WTC11 (cell line): ENCODE data around the gene GALNT2. TPM values are rescaled to one million over a fixed set of nuclear protein-coding genes. Genes with fewer than 3 reads are reported as not detected.

ENCODE experiments used
- ATAC-seq: fragments of 200-7000 bp; cut with Tn5 transposase; 2 replicates; pipeline ENCODE4 v1.10.0; 2021; ENCODE audit warnings: mild to moderate bottlenecking, moderate library complexity
- CTCF ChIA-PET: fragments of 300-600 bp; sonication (Branson Sonifier 250); formaldehyde crosslinking; loops from one replicate; lab custom pipeline; 2021; ENCODE audit warnings: antibody characterized with exemption; lab: Charles Lee
- POLR2A ChIA-PET: fragments of 350-600 bp; sonication (Branson Sonifier 250); formaldehyde crosslinking; loops from one replicate; lab custom pipeline; 2021; ENCODE audit warnings: antibody characterized with exemption; lab: Charles Lee
- DNase-seq: peaks from one replicate; pipeline ENCODE4 v3.0.0; 2021; ENCODE audit warnings: low spot score
- H3K27ac Mint-ChIP-seq: 2 replicates; pipeline ENCODE4 v1.8.0; 2021; ENCODE audit warnings: mixed read lengths
- H3K27me3 Mint-ChIP-seq: 2 replicates; pipeline ENCODE4 v1.8.0; 2021; ENCODE audit warnings: low read depth, mild to moderate bottlenecking, moderate library complexity, mixed read lengths
- H3K36me3 Mint-ChIP-seq: 2 replicates; pipeline ENCODE4 v1.8.0; 2021; ENCODE audit warnings: mixed read lengths
- H3K4me1 Mint-ChIP-seq: 2 replicates; pipeline ENCODE4 v1.8.0; 2022; ENCODE audit warnings: mixed read lengths
- H3K4me3 Mint-ChIP-seq: 2 replicates; pipeline ENCODE4 v1.8.0; 2021; ENCODE audit warnings: mild to moderate bottlenecking, moderate library complexity, mixed read lengths
- H3K9me3 Mint-ChIP-seq: 2 replicates; pipeline ENCODE4 v1.8.0; 2021; ENCODE audit warnings: mixed read lengths
- FOXK1 ChIP-seq: sonication (generic); formaldehyde crosslinking; IDR thresholded peaks from 2 replicates; pipeline ENCODE4 v1.8.0; 2022; ENCODE audit warnings: mild to moderate bottlenecking, moderate library complexity, missing genetic modification reagents
- FOXP1 ChIP-seq: sonication (generic); formaldehyde crosslinking; IDR thresholded peaks from 2 replicates; pipeline ENCODE4 v1.8.0; 2022; ENCODE audit warnings: missing genetic modification reagents, mild to moderate bottlenecking, moderate library complexity, borderline replicate concordance
- GABPB1 ChIP-seq: sonication (generic); formaldehyde crosslinking; IDR thresholded peaks from 2 replicates; pipeline ENCODE4 v1.8.1; 2023; ENCODE audit warnings: mild to moderate bottlenecking, missing genetic modification reagents
- GTF2I ChIP-seq: fragments of 250-450 bp; sonication (Bioruptor Pico); conservative IDR thresholded peaks from 2 replicates; pipeline ENCODE4 v1.4.0; 2021; ENCODE audit warnings: mild to moderate bottlenecking
- IRF2 ChIP-seq: sonication (generic); formaldehyde crosslinking; IDR thresholded peaks from 2 replicates; pipeline ENCODE4 v1.8.0; 2022; ENCODE audit warnings: low read depth, missing genetic modification reagents, borderline replicate concordance
- KAT7 ChIP-seq: sonication (generic); formaldehyde crosslinking; IDR thresholded peaks from 2 replicates; pipeline ENCODE4 v1.8.1; 2023; ENCODE audit warnings: missing genetic modification reagents, mild to moderate bottlenecking, borderline replicate concordance
- NR1H2 ChIP-seq: sonication (generic); formaldehyde crosslinking; IDR thresholded peaks from 2 replicates; pipeline ENCODE4 v1.9.0; 2021; ENCODE audit warnings: mild to moderate bottlenecking, moderate library complexity, missing genetic modification reagents
- TEAD4 ChIP-seq: sonication (generic); formaldehyde crosslinking; IDR thresholded peaks from 2 replicates; pipeline ENCODE4 v1.8.0; 2022; ENCODE audit warnings: mild to moderate bottlenecking, missing genetic modification reagents
- ZNF396 ChIP-seq: fragments of 250-450 bp; sonication (Bioruptor Pico); IDR thresholded peaks from 2 replicates; pipeline ENCODE4 v1.8.0; 2021; ENCODE audit warnings: mild to moderate bottlenecking, moderate library complexity, borderline replicate concordance
- ZNF671 ChIP-seq: fragments of 250-450 bp; sonication (Bioruptor Pico); IDR thresholded peaks from 2 replicates; pipeline ENCODE4 v1.8.0; 2021; ENCODE audit warnings: mild to moderate bottlenecking
- total RNA-seq: library from RNA; stranded (reverse); gene quantifications from 3 replicates; pipeline ENCODE4 v1.2.3, GENCODE V29; 2021
- TF ChIP-seq, protein P1 (sequence below): sonication (generic); formaldehyde crosslinking; IDR thresholded peaks from 2 replicates; pipeline ENCODE4 v1.8.0; 2022; ENCODE audit warnings: mild to moderate bottlenecking, missing genetic modification reagents
- TF ChIP-seq, protein P2 (sequence below): sonication (generic); formaldehyde crosslinking; IDR thresholded peaks from 2 replicates; pipeline ENCODE4 v1.8.1; 2023; ENCODE audit warnings: mild to moderate bottlenecking, missing genetic modification reagents, moderate library complexity
- TF ChIP-seq, protein P3 (sequence below): sonication (generic); formaldehyde crosslinking; conservative IDR thresholded peaks from 2 replicates; pipeline ENCODE4 v1.8.1; 2022; ENCODE audit warnings: mild to moderate bottlenecking, missing genetic modification reagents
- TF ChIP-seq, protein P4 (sequence below): fragments of 250-450 bp; sonication (Bioruptor Pico); IDR thresholded peaks from 2 replicates; pipeline ENCODE4 v2.1.2; 2022; ENCODE audit warnings: mild to moderate bottlenecking, moderate library complexity
- TF ChIP-seq, protein P5 (sequence below): sonication (generic); formaldehyde crosslinking; IDR thresholded peaks from 2 replicates; pipeline ENCODE4 v1.8.1; 2022; ENCODE audit warnings: low read depth, missing genetic modification reagents, borderline replicate concordance
- TF ChIP-seq, protein P6 (sequence below): sonication (generic); formaldehyde crosslinking; IDR thresholded peaks from 2 replicates; pipeline ENCODE4 v1.8.0; 2022; ENCODE audit warnings: mild to moderate bottlenecking, missing genetic modification reagents
- TF ChIP-seq, protein P7 (sequence below): fragments of 250-450 bp; sonication (Bioruptor Pico); IDR thresholded peaks from 2 replicates; pipeline ENCODE4 v1.9.0; 2021; ENCODE audit warnings: mild to moderate bottlenecking
- TF ChIP-seq, protein P8 (sequence below): sonication (generic); formaldehyde crosslinking; IDR thresholded peaks from 2 replicates; pipeline ENCODE4 v1.8.1; 2023; ENCODE audit warnings: mild to moderate bottlenecking, missing genetic modification reagents, moderate library complexity

GALNT2 gene
- total RNA-seq, 1 experiment from 2014 or later: 74.8 TPM

DNA sequence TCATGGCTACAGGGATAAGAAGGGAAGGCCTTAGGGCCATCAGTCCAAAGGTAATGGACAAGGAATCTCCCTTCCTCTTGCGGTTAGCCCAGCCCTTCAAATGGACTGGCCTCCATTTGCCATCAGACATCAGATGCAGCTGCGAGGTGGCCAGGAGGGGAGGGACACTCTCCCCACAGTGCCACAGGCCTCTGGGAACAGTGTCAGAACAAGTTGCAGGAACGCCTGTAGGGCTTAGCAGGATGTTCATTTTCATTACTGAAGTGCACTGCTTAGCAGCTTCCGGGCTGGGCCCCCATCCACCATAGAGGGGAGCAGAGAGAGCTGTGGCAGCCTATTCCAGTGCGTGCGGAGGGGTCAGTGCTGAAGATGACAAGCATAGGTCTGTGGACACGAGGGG lies 127.5 kb downstream of the GALNT2 start (continued):
- TF ChIP-seq, protein P1, sequence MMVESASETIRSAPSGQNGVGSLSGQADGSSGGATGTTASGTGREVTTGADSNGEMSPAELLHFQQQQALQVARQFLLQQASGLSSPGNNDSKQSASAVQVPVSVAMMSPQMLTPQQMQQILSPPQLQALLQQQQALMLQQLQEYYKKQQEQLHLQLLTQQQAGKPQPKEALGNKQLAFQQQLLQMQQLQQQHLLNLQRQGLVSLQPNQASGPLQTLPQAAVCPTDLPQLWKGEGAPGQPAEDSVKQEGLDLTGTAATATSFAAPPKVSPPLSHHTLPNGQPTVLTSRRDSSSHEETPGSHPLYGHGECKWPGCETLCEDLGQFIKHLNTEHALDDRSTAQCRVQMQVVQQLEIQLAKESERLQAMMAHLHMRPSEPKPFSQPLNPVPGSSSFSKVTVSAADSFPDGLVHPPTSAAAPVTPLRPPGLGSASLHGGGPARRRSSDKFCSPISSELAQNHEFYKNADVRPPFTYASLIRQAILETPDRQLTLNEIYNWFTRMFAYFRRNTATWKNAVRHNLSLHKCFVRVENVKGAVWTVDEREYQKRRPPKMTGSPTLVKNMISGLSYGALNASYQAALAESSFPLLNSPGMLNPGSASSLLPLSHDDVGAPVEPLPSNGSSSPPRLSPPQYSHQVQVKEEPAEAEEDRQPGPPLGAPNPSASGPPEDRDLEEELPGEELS (CRISPR knock-in tag): no peak
- TF ChIP-seq ZNF396 (CRISPR knock-in tag): no peak
- TF ChIP-seq, protein P2, sequence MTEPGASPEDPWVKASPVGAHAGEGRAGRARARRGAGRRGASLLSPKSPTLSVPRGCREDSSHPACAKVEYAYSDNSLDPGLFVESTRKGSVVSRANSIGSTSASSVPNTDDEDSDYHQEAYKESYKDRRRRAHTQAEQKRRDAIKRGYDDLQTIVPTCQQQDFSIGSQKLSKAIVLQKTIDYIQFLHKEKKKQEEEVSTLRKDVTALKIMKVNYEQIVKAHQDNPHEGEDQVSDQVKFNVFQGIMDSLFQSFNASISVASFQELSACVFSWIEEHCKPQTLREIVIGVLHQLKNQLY: no peak
- TF ChIP-seq, protein P3, sequence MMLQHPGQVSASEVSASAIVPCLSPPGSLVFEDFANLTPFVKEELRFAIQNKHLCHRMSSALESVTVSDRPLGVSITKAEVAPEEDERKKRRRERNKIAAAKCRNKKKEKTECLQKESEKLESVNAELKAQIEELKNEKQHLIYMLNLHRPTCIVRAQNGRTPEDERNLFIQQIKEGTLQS (CRISPR knock-in tag): no peak
- no peak for TF ChIP-seq KAT7 (CRISPR knock-in tag)
- TF ChIP-seq FOXK1: no peak
- TF ChIP-seq ZNF671: no peak
- TF ChIP-seq, protein P4, sequence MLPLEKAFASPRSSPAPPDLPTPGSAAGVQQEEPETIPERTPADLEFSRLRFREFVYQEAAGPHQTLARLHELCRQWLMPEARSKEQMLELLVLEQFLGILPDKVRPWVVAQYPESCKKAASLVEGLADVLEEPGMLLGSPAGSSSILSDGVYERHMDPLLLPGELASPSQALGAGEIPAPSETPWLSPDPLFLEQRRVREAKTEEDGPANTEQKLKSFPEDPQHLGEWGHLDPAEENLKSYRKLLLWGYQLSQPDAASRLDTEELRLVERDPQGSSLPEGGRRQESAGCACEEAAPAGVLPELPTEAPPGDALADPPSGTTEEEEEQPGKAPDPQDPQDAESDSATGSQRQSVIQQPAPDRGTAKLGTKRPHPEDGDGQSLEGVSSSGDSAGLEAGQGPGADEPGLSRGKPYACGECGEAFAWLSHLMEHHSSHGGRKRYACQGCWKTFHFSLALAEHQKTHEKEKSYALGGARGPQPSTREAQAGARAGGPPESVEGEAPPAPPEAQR (CRISPR knock-in tag): no peak
- TF ChIP-seq, protein P5, sequence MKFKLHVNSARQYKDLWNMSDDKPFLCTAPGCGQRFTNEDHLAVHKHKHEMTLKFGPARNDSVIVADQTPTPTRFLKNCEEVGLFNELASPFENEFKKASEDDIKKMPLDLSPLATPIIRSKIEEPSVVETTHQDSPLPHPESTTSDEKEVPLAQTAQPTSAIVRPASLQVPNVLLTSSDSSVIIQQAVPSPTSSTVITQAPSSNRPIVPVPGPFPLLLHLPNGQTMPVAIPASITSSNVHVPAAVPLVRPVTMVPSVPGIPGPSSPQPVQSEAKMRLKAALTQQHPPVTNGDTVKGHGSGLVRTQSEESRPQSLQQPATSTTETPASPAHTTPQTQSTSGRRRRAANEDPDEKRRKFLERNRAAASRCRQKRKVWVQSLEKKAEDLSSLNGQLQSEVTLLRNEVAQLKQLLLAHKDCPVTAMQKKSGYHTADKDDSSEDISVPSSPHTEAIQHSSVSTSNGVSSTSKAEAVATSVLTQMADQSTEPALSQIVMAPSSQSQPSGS (CRISPR knock-in tag): no peak

DNA sequence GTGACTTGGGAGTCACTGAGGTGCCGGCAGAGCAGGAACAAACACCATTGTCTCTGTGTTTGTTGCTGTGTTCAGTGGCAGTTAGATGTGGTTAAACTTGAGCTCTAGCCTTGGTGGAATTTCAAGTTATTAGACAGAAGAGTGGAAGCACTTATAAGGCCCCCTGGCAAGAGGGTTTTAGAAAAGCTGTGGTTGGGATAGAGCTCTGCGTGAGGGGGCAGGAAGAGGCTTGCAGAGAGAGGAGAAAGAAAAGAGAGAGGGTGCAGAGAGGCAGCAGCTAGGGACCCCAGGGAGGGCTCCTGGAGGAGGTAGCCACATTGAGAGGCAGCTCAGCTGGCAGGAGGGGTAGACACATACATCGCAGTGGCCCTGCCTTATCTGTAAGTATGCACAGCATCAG lies 128.2 kb downstream of the GALNT2 start:
- Mint-ChIP-seq H3K27ac (0 out of 2 replicates have a peak overlapping the region, but pooled peaks have one; percentile 35), H3K4me3 (no peak overlapping the region), H3K27me3 (no peaks in the 10 kb centered on the region), H3K4me1 (peaks cover 26% of the 10 kb centered on the region), H3K36me3 (no peaks in the 10 kb centered on the region), H3K9me3 (no peaks in the 10 kb centered on the region)
- ATAC-seq (no peak), DNase-seq (no peak)
- CTCF ChIA-PET: no interaction called here
- POLR2A ChIA-PET: no interaction called here
- TF ChIP-seq TEAD4: no peak
- TF ChIP-seq, protein P6, sequence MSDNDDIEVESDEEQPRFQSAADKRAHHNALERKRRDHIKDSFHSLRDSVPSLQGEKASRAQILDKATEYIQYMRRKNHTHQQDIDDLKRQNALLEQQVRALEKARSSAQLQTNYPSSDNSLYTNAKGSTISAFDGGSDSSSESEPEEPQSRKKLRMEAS (CRISPR knock-in tag): no peak
- TF ChIP-seq FOXP1 (CRISPR knock-in tag): no peak
- TF ChIP-seq, protein P7, sequence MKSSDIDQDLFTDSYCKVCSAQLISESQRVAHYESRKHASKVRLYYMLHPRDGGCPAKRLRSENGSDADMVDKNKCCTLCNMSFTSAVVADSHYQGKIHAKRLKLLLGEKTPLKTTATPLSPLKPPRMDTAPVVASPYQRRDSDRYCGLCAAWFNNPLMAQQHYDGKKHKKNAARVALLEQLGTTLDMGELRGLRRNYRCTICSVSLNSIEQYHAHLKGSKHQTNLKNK (CRISPR knock-in tag): no peak
- TF ChIP-seq, protein P8, sequence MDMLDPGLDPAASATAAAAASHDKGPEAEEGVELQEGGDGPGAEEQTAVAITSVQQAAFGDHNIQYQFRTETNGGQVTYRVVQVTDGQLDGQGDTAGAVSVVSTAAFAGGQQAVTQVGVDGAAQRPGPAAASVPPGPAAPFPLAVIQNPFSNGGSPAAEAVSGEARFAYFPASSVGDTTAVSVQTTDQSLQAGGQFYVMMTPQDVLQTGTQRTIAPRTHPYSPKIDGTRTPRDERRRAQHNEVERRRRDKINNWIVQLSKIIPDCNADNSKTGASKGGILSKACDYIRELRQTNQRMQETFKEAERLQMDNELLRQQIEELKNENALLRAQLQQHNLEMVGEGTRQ (CRISPR knock-in tag): no peak
- no peak for TF ChIP-seq IRF2 (CRISPR knock-in tag)
- no peak for TF ChIP-seq GTF2I
- TF ChIP-seq GABPB1 (CRISPR knock-in tag): no peak
- no peak for TF ChIP-seq NR1H2
- TF ChIP-seq, all 79 proteins: peak for 0
